Vein endothelial cell (primary cell): ENCODE data around the gene CASP8. TPM values are rescaled to one million over a fixed set of nuclear protein-coding genes. Genes with fewer than 3 reads are reported as not detected.

Experiments used
- small RNA-seq: library from RNA; depleted of rRNA; stranded (forward); fragments of <200 nt; gene quantifications from one replicate; pipeline ENCODE3, GENCODE V24; 2012
- total RNA-seq: library from RNA; depleted of rRNA; stranded (reverse); fragments of >200 nt; gene quantifications from 2 replicates; pipeline ENCODE4 v1.2.3, GENCODE V29; 2012

CASP8 gene
- total RNA-seq: 6.2 and 7.5 TPM in 2 replicates

GRCh38 chr2:201260302-201260800 is at the start of gene CASP8:
CASP8 (plus strand) TSS chr2:201260536; CDS start chr2:201266487, 5,951 bp downstream.

Small RNA genes within 50 kb of the gene (small RNA-seq; reads per million reads assigned to genes)
- gene MTND4LP13: 2.2 reads per million, percentile 82 among the genes with 10 or more reads in this experiment

Other genes with a start within 250 kb of the CASP8 start
- 15.4 and 20.1 TPM in 2 replicates for gene HYCC2, start 188.9 kb upstream of the CASP8 start, total RNA-seq
- 42.5 and 50.3 TPM in 2 replicates for gene NDUFB3, start 188.5 kb upstream of the CASP8 start, total RNA-seq
- 293 and 295 TPM in 2 replicates for gene CFLAR, start 144.4 kb upstream of the CASP8 start, total RNA-seq
- gene CASP10, start 77.4 kb upstream of the CASP8 start, total RNA-seq: 45.1 and 56.7 TPM in 2 replicates
- gene FLACC1, start 96.8 kb downstream of the CASP8 start, total RNA-seq: 0.65 and 1.1 TPM in 2 replicates
- 34.6 and 38.9 TPM in 2 replicates for gene TRAK2, start 190.9 kb downstream of the CASP8 start, total RNA-seq
- 20.3 and 22.5 TPM in 2 replicates for gene STRADB, start 191.2 kb downstream of the CASP8 start, total RNA-seq